ENCODE measurements around the gene RAI14.

GRCh38 chr5:34708777-34709176 lies 52.6 kb downstream of the RAI14 start:
- TF ChIP-seq SUZ12 (IDR thresholded peaks at IDR 0.05; ENCODE audit: extremely low read depth, insufficient read depth, insufficient read length) (no peak), ZNF274 (IDR thresholded peaks at IDR 0.05; ENCODE audit: low read depth, low read length) (no peak)
